ENCODE measurements around the gene TKT. TPM values are rescaled to one million over a fixed set of nuclear protein-coding genes. Genes with fewer than 3 reads are reported as not detected.
A peak's percentile ranks its signal among the peaks of the same experiment; 100 is the strongest.

Gene TKT
- total RNA-seq, 1 donor from 2014 or later = 480 TPM

- Mint-ChIP-seq H3K4me1 (ENCODE audit: unreplicated experiment) (peaks cover 6% of the 10 kb centered on the region), H3K27ac (ENCODE audit: unreplicated experiment) (peak overlapping the region; percentile 66), H3K36me3 (ENCODE audit: unreplicated experiment) (peaks cover 17% of the 10 kb centered on the region)
Observed at GRCh38 chr3:53221345-53221744, 34.5 kb downstream of the TKT start.

GRCh38 chr3:53219895-53220483, 35.8 kb downstream of the TKT start:
- peak; percentile 96 for DNase-seq (ENCODE audit: extremely low spot score, unreplicated experiment)
- Mint-ChIP-seq H3K27me3 (ENCODE audit: unreplicated experiment) (no peaks in the 10 kb centered on the region), H3K4me3 (ENCODE audit: unreplicated experiment) (no peak overlapping the region), H3K36me3 (ENCODE audit: unreplicated experiment) (peaks cover 6% of the 10 kb centered on the region), H3K4me1 (ENCODE audit: unreplicated experiment) (peaks cover 7% of the 10 kb centered on the region), H3K9me3 (ENCODE audit: unreplicated experiment) (no peaks in the 10 kb centered on the region), H3K27ac (ENCODE audit: unreplicated experiment) (peak overlapping the region; percentile 62)
- peak; percentile 97 for TF ChIP-seq CTCF (IDR thresholded peaks at IDR 0.05)

More at GRCh38 chr3:53221345-53221744, 34.5 kb downstream of the TKT start:
- Mint-ChIP-seq H3K4me3 (ENCODE audit: unreplicated experiment) (no peak overlapping the region), H3K27me3 (ENCODE audit: unreplicated experiment) (no peaks in the 10 kb centered on the region), H3K9me3 (ENCODE audit: unreplicated experiment) (no peaks in the 10 kb centered on the region)
- no peak for DNase-seq (ENCODE audit: extremely low spot score, unreplicated experiment)
- no peak for TF ChIP-seq CTCF (IDR thresholded peaks at IDR 0.05)

- Mint-ChIP-seq H3K4me1 (ENCODE audit: unreplicated experiment) (peaks cover 7% of the 10 kb centered on the region), H3K27ac (ENCODE audit: unreplicated experiment) (no peak overlapping the region), H3K9me3 (ENCODE audit: unreplicated experiment) (no peaks in the 10 kb centered on the region), H3K4me3 (ENCODE audit: unreplicated experiment) (no peak overlapping the region), H3K27me3 (ENCODE audit: unreplicated experiment) (no peaks in the 10 kb centered on the region), H3K36me3 (ENCODE audit: unreplicated experiment) (no peaks in the 10 kb centered on the region)
- TF ChIP-seq CTCF (IDR thresholded peaks at IDR 0.05) = no peak
- no peak for DNase-seq (ENCODE audit: extremely low spot score, unreplicated experiment)
Observed at GRCh38 chr3:53218131-53218530, 37.7 kb downstream of the TKT start.

- H3K27me3 Mint-ChIP-seq (ENCODE audit: unreplicated experiment) = no peaks in the 10 kb centered on the region
- no peak overlapping the region for H3K4me3 Mint-ChIP-seq (ENCODE audit: unreplicated experiment)
- peaks cover 7% of the 10 kb centered on the region for H3K4me1 Mint-ChIP-seq (ENCODE audit: unreplicated experiment)
- H3K27ac Mint-ChIP-seq (ENCODE audit: unreplicated experiment) = no peak overlapping the region
- no peaks in the 10 kb centered on the region for H3K9me3 Mint-ChIP-seq (ENCODE audit: unreplicated experiment)
- H3K36me3 Mint-ChIP-seq (ENCODE audit: unreplicated experiment) = no peaks in the 10 kb centered on the region
- DNase-seq (ENCODE audit: extremely low spot score, unreplicated experiment) = no peak
- no peak for TF ChIP-seq CTCF (IDR thresholded peaks at IDR 0.05)
Observed at GRCh38 chr3:53217175-53217574, 38.6 kb downstream of the TKT start.

GRCh38 chr3:53216723-53217122, 39.1 kb downstream of the TKT start:
- Mint-ChIP-seq H3K27me3 (ENCODE audit: unreplicated experiment) (no peaks in the 10 kb centered on the region), H3K27ac (ENCODE audit: unreplicated experiment) (no peak overlapping the region), H3K4me3 (ENCODE audit: unreplicated experiment) (no peak overlapping the region), H3K4me1 (ENCODE audit: unreplicated experiment) (peaks cover 7% of the 10 kb centered on the region), H3K36me3 (ENCODE audit: unreplicated experiment) (no peaks in the 10 kb centered on the region), H3K9me3 (ENCODE audit: unreplicated experiment) (no peaks in the 10 kb centered on the region)
- no peak for TF ChIP-seq CTCF (IDR thresholded peaks at IDR 0.05)
- no peak for DNase-seq (ENCODE audit: extremely low spot score, unreplicated experiment)

Measured in osteocyte (in vitro differentiated cells).